Upper lobe of left lung (tissue), 6 donors: ENCODE data around the gene CBS. TPM values are rescaled to one million over a fixed set of nuclear protein-coding genes. Genes with fewer than 3 reads are reported as not detected.

Source experiments
- ATAC-seq, 2 donors: fragments of 200-7000 bp; cut with Tn5 transposase; one replicate each; pipeline ENCODE4 v1.9.1; 2022; ENCODE audit warnings: mild to moderate bottlenecking in 2 of 2, moderate library complexity in 2 of 2; ENCODE audit not compliant: low FRiP score in 2 of 2
- DNase-seq, 2 donors: peaks; one replicate each; pipeline ENCODE4 v3.0.0-alpha.2; 2019 to 2020
- H3K27ac ChIP-seq, 4 donors: fragments of 200-600 bp; sonication (generic); one replicate each; pipeline ENCODE4 v1.5.1; 2016 to 2019
- H3K27me3 ChIP-seq, 4 donors: fragments of 200-600 bp; sonication (generic); one replicate each; pipeline ENCODE4 v1.5.1; 2017 to 2019
- H3K36me3 ChIP-seq, 4 donors: fragments of 200-600 bp; sonication (generic); one replicate each; pipeline ENCODE4 v1.5.1; 2016 to 2019
- H3K4me1 ChIP-seq, 4 donors: fragments of 200-600 bp; sonication (generic); one replicate each; pipeline ENCODE4 v1.5.1; 2018 to 2019
- H3K4me3 ChIP-seq, 4 donors: fragments of 200-600 bp; sonication (generic); one replicate each; pipeline ENCODE4 v1.5.1; 2017 to 2019; ENCODE audit warnings: mild to moderate bottlenecking in 2 of 4, moderate library complexity in 1 of 4
- H3K9me3 ChIP-seq, 4 donors: fragments of 200-600 bp; sonication (generic); one replicate each; pipeline ENCODE4 v1.5.1; 2018 to 2019
- CTCF ChIP-seq, 6 experiments: fragments of 450-650 bp in 4 of 6; fragments of 200-600 bp in 2 of 6; sonication (generic) in 2 of 6; IDR thresholded peaks; one replicate each; pipeline ENCODE4 v1.5.1; 2016 to 2019; ENCODE audit warnings: antibody characterized with exemption in 6 of 6
- EP300 ChIP-seq, 4 donors: sonication (generic); formaldehyde crosslinking; IDR thresholded peaks; one replicate each; pipeline ENCODE4 v1.5.1; 2017; ENCODE audit warnings: antibody characterized with exemption in 4 of 4, control low read depth in 2 of 4
- POLR2A ChIP-seq, 4 donors: fragments of 450-650 bp; IDR thresholded peaks; one replicate each; pipeline ENCODE4 v1.5.1; 2016 to 2017; ENCODE audit warnings: antibody characterized with exemption in 4 of 4, mild to moderate bottlenecking in 2 of 4
- POLR2AphosphoS5 ChIP-seq, 2 donors: sonication (generic); formaldehyde crosslinking; IDR thresholded peaks; one replicate each; pipeline ENCODE4 v1.5.1; 2017; ENCODE audit warnings: antibody characterized with exemption in 2 of 2
- WGBS, 2 donors: methylation state at CpG; one replicate each; pipeline ENCODE4 v1.1.5; 2017 to 2018; 5-methylcytosine and 5-hydroxymethylcytosine counted together
- total RNA-seq, 6 donors: library from RNA; depleted of rRNA in 4 of 6; stranded (reverse); fragments of >200 nt in 4 of 6; gene quantifications; one replicate each; pipeline versions ENCODE4 v1.1.0 to v1.2.1, GENCODE V29; 2016 to 2021
- donor health status: DM: no; HTN: no; CAD: no; lungs with moderate emphysema.
- donor health status: DM: no; HTN: yes; CAD: no; lungs with severe emphysema.

The CBS gene
- total RNA-seq, 6 donors from 2014 or later = 29.7 to 80.8 (median 57.7) TPM

- Histone ChIP-seq H3K27me3 (no peaks in the 10 kb centered on the region), H3K9me3 (peaks cover 0 to 7% (median 2%) of the 10 kb centered on the region in 4 donors), H3K4me1 (no peaks in the 10 kb centered on the region), H3K4me3 (no peak overlapping the region), H3K36me3 (peaks cover 0 to 51% (median 25%) of the 10 kb centered on the region in 4 donors), H3K27ac (no peak overlapping the region)
- WGBS, 2 donors = 77 to 84% methylated on average over 8 of the region's 8 CpGs
- ATAC-seq (no peak), DNase-seq (no peak)
- TF ChIP-seq POLR2A (IDR thresholded peaks at IDR 0.05) (no peak), POLR2AphosphoS5 (IDR thresholded peaks at IDR 0.05) (no peak), EP300 (IDR thresholded peaks at IDR 0.05) (no peak), CTCF (IDR thresholded peaks at IDR 0.05) (no peak)
Measured at GRCh38 chr21:43004926-43005325, 70.7 kb downstream of the CBS start.

Other genes starting within 250 kb of the CBS start
- gene WDR4, start 196.3 kb downstream of the CBS start, total RNA-seq = 10 to 100 TPM; 10.2 to 49.2 (median 18.6) TPM
- 10 to 100 TPM; 33.7 to 97.4 (median 44.9) TPM for gene NDUFV3, start 182.5 kb downstream of the CBS start, total RNA-seq
- under 1 TPM in 4 of 6 donors, not detected in 2; 0.09 to 0.33 (median 0.15) TPM for gene ERVH48-1, start 150.2 kb downstream of the CBS start, total RNA-seq
- 10 to 100 TPM in 5 of 6 donors, 1 to 10 TPM in 1; 9.7 to 54.5 (median 11.5) TPM for gene PKNOX1, start 101.3 kb downstream of the CBS start, total RNA-seq
- gene U2AF1, start 31.7 kb upstream of the CBS start, total RNA-seq = 10 to 100 TPM in 5 of 6 donors, 1 to 10 TPM in 1; 8.9 to 78.6 (median 58.1) TPM
- not detected for gene CRYAA, start 93.2 kb upstream of the CBS start, total RNA-seq